CD14-positive monocyte (primary cell): ENCODE data around the gene SCP2. TPM values are rescaled to one million over a fixed set of nuclear protein-coding genes. Genes with fewer than 3 reads are reported as not detected.

Source experiments
- DNase-seq, 3 donors: peaks; one replicate each; pipeline ENCODE4 v3.0.0-alpha.2; 2011 to 2022
- H2AFZ ChIP-seq: 2 replicates; pipeline ENCODE4 v1.6.0; 2012; ENCODE audit warnings: mild to moderate bottlenecking, low read depth, low read length, inconsistent platforms; ENCODE audit not compliant: insufficient read depth, poor library complexity, severe bottlenecking
- H3K27ac ChIP-seq, 2 donors: 1 replicate in 1 of 2; 2 replicates in 1 of 2; pipeline ENCODE4 v1.5.1; 2012 to 2013; ENCODE audit warnings: low read length in 2 of 2, control low read depth in 1 of 2, inconsistent platforms in 1 of 2, low read depth in 1 of 2, mild to moderate bottlenecking in 1 of 2
- H3K27me3 ChIP-seq, 2 donors: one replicate each; pipeline versions ENCODE4 v1.6.0 to v1.6.1; 2011 to 2013; ENCODE audit warnings: low read length in 2 of 2; ENCODE audit not compliant: control insufficient read depth in 2 of 2, insufficient read depth in 2 of 2
- H3K36me3 ChIP-seq, 2 donors: replicated peaks in 1 of 2; 1 replicate in 1 of 2; 2 replicates in 1 of 2; pipeline versions ENCODE4 v1.5.1 to v1.6.1; 2012 to 2013; ENCODE audit warnings: low read length in 2 of 2, control low read depth in 1 of 2, inconsistent platforms in 1 of 2, mild to moderate bottlenecking in 1 of 2; ENCODE audit not compliant: insufficient read depth in 2 of 2, control insufficient read depth in 1 of 2
- H3K4me1 ChIP-seq, 2 donors: 1 replicate in 1 of 2; 2 replicates in 1 of 2; pipeline versions ENCODE4 v1.5.1 to v1.6.1; 2012 to 2013; ENCODE audit warnings: low read length in 2 of 2, control low read depth in 1 of 2, inconsistent platforms in 1 of 2, mild to moderate bottlenecking in 1 of 2, moderate library complexity in 1 of 2; ENCODE audit not compliant: insufficient read depth in 2 of 2, control insufficient read depth in 1 of 2
- H3K4me2 ChIP-seq: replicated peaks from 2 replicates; pipeline ENCODE3; 2012; ENCODE audit warnings: low read length, moderate library complexity, mild to moderate bottlenecking; ENCODE audit not compliant: poor library complexity, severe bottlenecking; ENCODE audit errors: extremely low read depth
- H3K4me3 ChIP-seq, 3 experiments: fragments of 200-600 bp in 1 of 3; sonication (generic) in 1 of 3; replicated peaks in 1 of 3; 1 replicate in 2 of 3; 2 replicates in 1 of 3; pipeline ENCODE4 v1.5.1; 2011 to 2013; ENCODE audit warnings: low read length in 3 of 3, mild to moderate bottlenecking in 3 of 3, control low read depth in 2 of 3, low read depth in 2 of 3, inconsistent platforms in 1 of 3, moderate library complexity in 1 of 3
- H3K79me2 ChIP-seq: 2 replicates; pipeline ENCODE4 v1.6.0; 2012; ENCODE audit warnings: mild to moderate bottlenecking, control low read depth, inconsistent platforms, low read length, moderate library complexity; ENCODE audit not compliant: insufficient read depth
- H3K9ac ChIP-seq: 2 replicates; pipeline ENCODE4 v1.6.0; 2017; ENCODE audit warnings: low read length, mild to moderate bottlenecking; ENCODE audit not compliant: insufficient read depth, poor library complexity, severe bottlenecking
- H3K9me3 ChIP-seq, 2 donors: replicated peaks in 1 of 2; 1 replicate in 1 of 2; 2 replicates in 1 of 2; pipeline versions ENCODE4 v1.5.1 to v1.6.1; 2012 to 2013; ENCODE audit warnings: low read length in 2 of 2, control low read depth in 1 of 2; ENCODE audit not compliant: control insufficient read depth in 1 of 2, insufficient read depth in 1 of 2
- H4K20me1 ChIP-seq: 2 replicates; pipeline ENCODE4 v1.6.0; 2012; ENCODE audit warnings: mild to moderate bottlenecking, low read length, control low read depth, moderate library complexity; ENCODE audit not compliant: insufficient read depth
- H3K27ac Mint-ChIP-seq, 7 donors: one replicate each; pipeline ENCODE4 v1.8.0; 2020; ENCODE audit warnings: mild to moderate bottlenecking in 7 of 7, mixed read lengths in 7 of 7, moderate library complexity in 6 of 7, inconsistent platforms in 2 of 7
- H3K27me3 Mint-ChIP-seq, 3 donors: one replicate each; pipeline ENCODE4 v1.8.0; 2021 to 2022; ENCODE audit warnings: low read depth in 3 of 3, mild to moderate bottlenecking in 3 of 3, mixed read lengths in 3 of 3, moderate library complexity in 3 of 3, inconsistent platforms in 1 of 3
- H3K36me3 Mint-ChIP-seq, 2 donors: one replicate each; pipeline ENCODE4 v1.8.0; 2020; ENCODE audit warnings: mixed read lengths in 2 of 2, inconsistent platforms in 1 of 2, mild to moderate bottlenecking in 1 of 2
- H3K4me1 Mint-ChIP-seq: one replicate; pipeline ENCODE4 v1.8.0; 2020; ENCODE audit warnings: mild to moderate bottlenecking, mixed read lengths
- H3K4me3 Mint-ChIP-seq, 2 donors: one replicate each; pipeline ENCODE4 v1.8.0; 2020; ENCODE audit warnings: mild to moderate bottlenecking in 2 of 2, mixed read lengths in 2 of 2, moderate library complexity in 1 of 2
- H3K9me3 Mint-ChIP-seq, 7 donors: one replicate each; pipeline ENCODE4 v1.8.0; 2020 to 2022; ENCODE audit warnings: mixed read lengths in 7 of 7, mild to moderate bottlenecking in 6 of 7, moderate library complexity in 6 of 7, inconsistent platforms in 2 of 7
- CTCF ChIP-seq: fragments of 200-600 bp; IDR thresholded peaks from one replicate; pipeline ENCODE4 v1.8.0; 2022; ENCODE audit warnings: antibody characterized with exemption, mild to moderate bottlenecking
- WGBS: methylation state at CpG from one replicate; pipeline ENCODE4 v1.1.5; 2013; ENCODE audit warnings: missing lambda C conversion rate; ENCODE audit not compliant: insufficient coverage; 5-methylcytosine and 5-hydroxymethylcytosine counted together
- intact Hi-C, 2 donors: fragments of 100-400 bp; cut with micrococcal nuclease; formaldehyde crosslinking; loops; one replicate each; pipeline versions ENCODE4 v1.15.0 to v1.15.1; 2023
- polyA plus RNA-seq, 3 donors: library from polyadenylated mRNA; depleted of rRNA in 1 of 3; unstranded in 2 of 3; stranded (reverse) in 1 of 3; fragments of 300-500 nt in 2 of 3; fragments of >200 nt in 1 of 3; fragmentation: Illumina TruSeq in 2 of 3; gene quantifications; 1 replicate in 2 of 3; 2 replicates in 1 of 3; pipeline ENCODE4 v1.2.3, GENCODE V29; 2012 to 2021

SCP2 gene
- polyA plus RNA-seq, 3 donors, result 56.3 to 197 (median 156) TPM

GRCh38 chr1:53025034-53025768 lies 98.1 kb downstream of the SCP2 start:
- intact Hi-C loops, result no loop called here
- H3K9ac ChIP-seq, result no peak overlapping the region
- H3K4me3 Mint-ChIP-seq, result no peak overlapping the region
- H2AFZ ChIP-seq, result no peak overlapping the region
- no peak overlapping the region for H3K4me2 ChIP-seq
- H4K20me1 ChIP-seq, result peaks cover 19% of the 10 kb centered on the region
- peaks cover 53% of the 10 kb centered on the region for H3K79me2 ChIP-seq
- TF ChIP-seq CTCF, result no peak
- no peak overlapping the region for H3K27ac Mint-ChIP-seq
- H3K27me3 ChIP-seq, result no peaks in the 10 kb centered on the region
- no peak overlapping the region for H3K4me3 ChIP-seq
- no peaks in the 10 kb centered on the region for H3K4me1 ChIP-seq
- H3K9me3 ChIP-seq, result no peaks in the 10 kb centered on the region
- no peaks in the 10 kb centered on the region for H3K27me3 Mint-ChIP-seq
- peaks cover 22 to 24% of the 10 kb centered on the region in 2 donors for H3K36me3 Mint-ChIP-seq
- H3K27ac ChIP-seq, result no peak overlapping the region
- 50% methylated on average over 2 of the region's 2 CpGs for WGBS
- peaks cover 12 to 38% of the 10 kb centered on the region in 2 donors for H3K36me3 ChIP-seq
- no peaks in the 10 kb centered on the region for H3K9me3 Mint-ChIP-seq
- H3K4me1 Mint-ChIP-seq, result peaks cover 6% of the 10 kb centered on the region
- peak in 1 of 3 donors; percentile 17 for DNase-seq

- Mint-ChIP-seq H3K27ac (no peak overlapping the region), H3K9me3 (no peaks in the 10 kb centered on the region), H3K4me1 (peaks cover 6% of the 10 kb centered on the region), H3K36me3 (peaks cover 24 to 27% of the 10 kb centered on the region in 2 donors), H3K4me3 (no peak overlapping the region), H3K27me3 (no peaks in the 10 kb centered on the region)
- Histone ChIP-seq H3K9ac (no peak overlapping the region), H3K9me3 (no peaks in the 10 kb centered on the region), H3K79me2 (peaks cover 48% of the 10 kb centered on the region), H3K27ac (no peak overlapping the region), H2AFZ (no peak overlapping the region), H4K20me1 (peaks cover 19% of the 10 kb centered on the region), H3K4me2 (no peak overlapping the region), H3K4me3 (no peak overlapping the region), H3K36me3 (peaks cover 12 to 40% of the 10 kb centered on the region in 2 donors), H3K27me3 (no peaks in the 10 kb centered on the region), H3K4me1 (no peaks in the 10 kb centered on the region)
- WGBS, result 100% methylated on average over 2 of the region's 2 CpGs
- intact Hi-C loops, result no loop called here
- no peak for TF ChIP-seq CTCF
- no peak for DNase-seq
These were observed 98.7 kb downstream of the SCP2 start for GRCh38 chr1:53025769-53026112.
